ENCODE results near the gene LACTB. TPM values are rescaled to one million over a fixed set of nuclear protein-coding genes. Genes with fewer than 3 reads are reported as not detected.

The LACTB gene
- total and polyA plus RNA-seq, 2 of the 4 experiments (the other 2 are of a cell fraction), result 12.9 to 32.7 TPM

DNA sequence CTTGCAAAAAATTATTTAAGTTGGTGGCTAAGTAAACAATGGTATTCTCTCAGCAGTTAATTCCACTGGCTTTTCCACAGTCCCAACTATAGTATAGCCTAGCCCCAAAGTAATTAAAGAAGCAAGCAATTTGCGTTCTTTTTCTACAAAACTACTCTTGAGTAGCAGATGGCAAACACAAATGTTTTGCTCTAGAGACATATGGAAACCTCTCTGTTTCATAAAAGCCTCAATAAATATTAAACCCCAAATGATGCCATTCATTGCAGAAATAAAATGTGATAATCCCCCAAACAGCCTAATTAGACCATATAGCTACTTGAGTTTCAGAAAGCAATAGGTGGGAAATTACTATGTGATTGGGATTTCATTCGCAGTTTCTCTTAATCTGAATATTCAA, 59.1 kb downstream of the LACTB start:
- ChIA-PET CTCF (interaction anchor here (0.6 kb wide), 1 partner anchor 125 kb away, joined by 3 read pairs; no protein-coding TSS in a partner anchor), POLR2A (ENCODE audit: unreplicated experiment) (no interaction called here)
- Histone ChIP-seq H3K9me3 (ENCODE audit: control insufficient read depth, insufficient read depth, low read length) (no peaks in the 10 kb centered on the region), H2BK5ac (ENCODE audit: low read depth, low read length, poor library complexity, severe bottlenecking) (no peak overlapping the region), H2BK15ac (ENCODE audit: low read depth, low read length) (no peak overlapping the region), H2AK9ac (replicated peaks; ENCODE audit: low read depth, low read length, poor library complexity) (no peak overlapping the region), H3K27me3 (ENCODE audit: control insufficient read depth, insufficient read depth, low read length) (no peaks in the 10 kb centered on the region), H4K20me1 (ENCODE audit: insufficient read depth, low read length) (no peaks in the 10 kb centered on the region), H3K79me1 (ENCODE audit: low read depth in 1 of 2, low read length in 2 of 2) (no peaks in the 10 kb centered on the region), H3K4me1 (ENCODE audit: control insufficient read depth, insufficient read depth, low read length) (peaks cover 4% of the 10 kb centered on the region), H3K27ac (ENCODE audit: insufficient read depth, low read length) (no peak overlapping the region), H3K18ac (ENCODE audit: low read depth, low read length) (no peak overlapping the region), H2BK20ac (ENCODE audit: low read depth, low read length) (no peak overlapping the region), H4K91ac (ENCODE audit: insufficient read depth, low read depth, low read length) (no peak overlapping the region), H3K4me2 (ENCODE audit: low read depth, low read length) (no peak overlapping the region), H2BK120ac (ENCODE audit: low read depth, low read length) (no peak overlapping the region), H3K14ac (replicated peaks; ENCODE audit: low read depth, low read length) (no peak overlapping the region), H4K5ac (ENCODE audit: low read depth, low read length) (no peak overlapping the region), H3K9ac (ENCODE audit: low read depth, low read length) (no peak overlapping the region), H2AK5ac (ENCODE audit: low read depth, low read length) (no peak overlapping the region), H3K9me1 (ENCODE audit: insufficient read depth, low read length) (peaks cover 14% of the 10 kb centered on the region), H3K36me3 (ENCODE audit: control insufficient read depth, insufficient read depth, low read length) (no peaks in the 10 kb centered on the region), H3K4ac (ENCODE audit: low read depth, low read length) (no peak overlapping the region), H3K23ac (ENCODE audit: low read depth, low read length) (no peak overlapping the region), H4K8ac (ENCODE audit: low read depth in 2 of 2, low read length in 2 of 2) (no peak overlapping the region), H3K4me3 (ENCODE audit: insufficient read depth, low read depth, low read length) (no peak overlapping the region), H3K56ac (ENCODE audit: extremely low read depth, insufficient read depth, low read length) (no peak overlapping the region), H2AFZ (replicated peaks; ENCODE audit: low read length, poor library complexity) (no peak overlapping the region)
- in situ Hi-C loops (cut with MboI; ENCODE audit: low sequenced_read_pairs), result no loop called here
- dilution Hi-C loops (cut with HindIII; ENCODE audit: low sequenced_read_pairs, unreplicated experiment), result no loop called here
- TF ChIP-seq, protein P1, sequence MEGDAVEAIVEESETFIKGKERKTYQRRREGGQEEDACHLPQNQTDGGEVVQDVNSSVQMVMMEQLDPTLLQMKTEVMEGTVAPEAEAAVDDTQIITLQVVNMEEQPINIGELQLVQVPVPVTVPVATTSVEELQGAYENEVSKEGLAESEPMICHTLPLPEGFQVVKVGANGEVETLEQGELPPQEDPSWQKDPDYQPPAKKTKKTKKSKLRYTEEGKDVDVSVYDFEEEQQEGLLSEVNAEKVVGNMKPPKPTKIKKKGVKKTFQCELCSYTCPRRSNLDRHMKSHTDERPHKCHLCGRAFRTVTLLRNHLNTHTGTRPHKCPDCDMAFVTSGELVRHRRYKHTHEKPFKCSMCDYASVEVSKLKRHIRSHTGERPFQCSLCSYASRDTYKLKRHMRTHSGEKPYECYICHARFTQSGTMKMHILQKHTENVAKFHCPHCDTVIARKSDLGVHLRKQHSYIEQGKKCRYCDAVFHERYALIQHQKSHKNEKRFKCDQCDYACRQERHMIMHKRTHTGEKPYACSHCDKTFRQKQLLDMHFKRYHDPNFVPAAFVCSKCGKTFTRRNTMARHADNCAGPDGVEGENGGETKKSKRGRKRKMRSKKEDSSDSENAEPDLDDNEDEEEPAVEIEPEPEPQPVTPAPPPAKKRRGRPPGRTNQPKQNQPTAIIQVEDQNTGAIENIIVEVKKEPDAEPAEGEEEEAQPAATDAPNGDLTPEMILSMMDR (conservative IDR thresholded peaks at IDR 0.05; ENCODE audit: low read depth, low read length), result no peak
- TF ChIP-seq, protein P2, sequence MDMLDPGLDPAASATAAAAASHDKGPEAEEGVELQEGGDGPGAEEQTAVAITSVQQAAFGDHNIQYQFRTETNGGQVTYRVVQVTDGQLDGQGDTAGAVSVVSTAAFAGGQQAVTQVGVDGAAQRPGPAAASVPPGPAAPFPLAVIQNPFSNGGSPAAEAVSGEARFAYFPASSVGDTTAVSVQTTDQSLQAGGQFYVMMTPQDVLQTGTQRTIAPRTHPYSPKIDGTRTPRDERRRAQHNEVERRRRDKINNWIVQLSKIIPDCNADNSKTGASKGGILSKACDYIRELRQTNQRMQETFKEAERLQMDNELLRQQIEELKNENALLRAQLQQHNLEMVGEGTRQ (IDR thresholded peaks at IDR 0.05; ENCODE audit: low read depth, low read length), result no peak
- TF ChIP-seq, protein P3, sequence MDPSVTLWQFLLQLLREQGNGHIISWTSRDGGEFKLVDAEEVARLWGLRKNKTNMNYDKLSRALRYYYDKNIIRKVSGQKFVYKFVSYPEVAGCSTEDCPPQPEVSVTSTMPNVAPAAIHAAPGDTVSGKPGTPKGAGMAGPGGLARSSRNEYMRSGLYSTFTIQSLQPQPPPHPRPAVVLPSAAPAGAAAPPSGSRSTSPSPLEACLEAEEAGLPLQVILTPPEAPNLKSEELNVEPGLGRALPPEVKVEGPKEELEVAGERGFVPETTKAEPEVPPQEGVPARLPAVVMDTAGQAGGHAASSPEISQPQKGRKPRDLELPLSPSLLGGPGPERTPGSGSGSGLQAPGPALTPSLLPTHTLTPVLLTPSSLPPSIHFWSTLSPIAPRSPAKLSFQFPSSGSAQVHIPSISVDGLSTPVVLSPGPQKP (IDR thresholded peaks at IDR 0.05; ENCODE audit: borderline replicate concordance, low read depth, low read length), result no peak
- TF ChIP-seq RFX5 (IDR thresholded peaks at IDR 0.05; ENCODE audit: low read depth, low read length) (no peak), BHLHE40 (IDR thresholded peaks at IDR 0.05; ENCODE audit: low read depth, low read length) (no peak), CEBPB (IDR thresholded peaks at IDR 0.05; ENCODE audit: low read depth, low read length) (no peak), FOS (IDR thresholded peaks at IDR 0.05; ENCODE audit: low read depth, low read length) (no peak), MXI1 (IDR thresholded peaks at IDR 0.05; ENCODE audit: borderline replicate concordance, low read depth, low read length) (no peak), RCOR1 (IDR thresholded peaks at IDR 0.05; ENCODE audit: insufficient replicate concordance, low read length) (no peak), CHD1 (IDR thresholded peaks at IDR 0.05; ENCODE audit: low read depth, low read length) (no peak), MAFK (IDR thresholded peaks at IDR 0.05; ENCODE audit: low read depth, low read length) (no peak)
- BruUV-seq (replicated peaks), result no TSS peak
- ATAC-seq (ENCODE audit: low read depth), result no peak
- no CpG with 5 or more reads among the region's 2 CpGs for WGBS, 2 experiments (ENCODE audit: extremely low coverage in 2 of 2, insufficient read length in 1 of 2)
- no peak for DNase-seq
- intact Hi-C loops (cut with micrococcal nuclease), result no loop called here

All from IMR-90 (cell line).